GM15510 (cell line): ENCODE measurements around the gene ARHGAP29.

Source experiments
- POLR2A ChIP-seq: IDR thresholded peaks from 3 replicates; pipeline ENCODE4 v1.6.1; 2011; ENCODE audit warnings: borderline replicate concordance; ENCODE audit not compliant: insufficient read length; ENCODE audit errors: extremely low read depth

ARHGAP29 gene

DNA sequence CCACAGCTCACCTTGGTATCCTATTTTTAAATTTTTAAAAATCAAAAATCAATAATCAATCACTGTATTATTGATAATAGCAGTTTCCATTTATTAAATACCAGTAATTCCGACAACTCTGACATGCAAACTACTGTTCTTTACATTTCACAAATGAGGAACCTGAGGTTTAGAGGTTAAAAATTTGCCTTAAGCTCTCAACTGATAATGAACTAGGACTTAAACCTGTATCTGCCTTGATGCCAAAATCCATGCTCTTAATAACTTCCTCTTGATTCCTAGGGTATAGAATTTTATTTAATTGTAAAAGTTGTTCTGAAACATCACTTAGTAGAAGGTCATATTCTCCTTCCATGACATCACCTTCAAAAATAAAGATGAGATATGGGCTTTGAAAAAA is 5.6 kb downstream of the ARHGAP29 start:
- no peak for TF ChIP-seq POLR2A

GRCh38 chr1:94230920-94231319 is 6.5 kb downstream of the ARHGAP29 start:
- TF ChIP-seq POLR2A: no peak

DNA sequence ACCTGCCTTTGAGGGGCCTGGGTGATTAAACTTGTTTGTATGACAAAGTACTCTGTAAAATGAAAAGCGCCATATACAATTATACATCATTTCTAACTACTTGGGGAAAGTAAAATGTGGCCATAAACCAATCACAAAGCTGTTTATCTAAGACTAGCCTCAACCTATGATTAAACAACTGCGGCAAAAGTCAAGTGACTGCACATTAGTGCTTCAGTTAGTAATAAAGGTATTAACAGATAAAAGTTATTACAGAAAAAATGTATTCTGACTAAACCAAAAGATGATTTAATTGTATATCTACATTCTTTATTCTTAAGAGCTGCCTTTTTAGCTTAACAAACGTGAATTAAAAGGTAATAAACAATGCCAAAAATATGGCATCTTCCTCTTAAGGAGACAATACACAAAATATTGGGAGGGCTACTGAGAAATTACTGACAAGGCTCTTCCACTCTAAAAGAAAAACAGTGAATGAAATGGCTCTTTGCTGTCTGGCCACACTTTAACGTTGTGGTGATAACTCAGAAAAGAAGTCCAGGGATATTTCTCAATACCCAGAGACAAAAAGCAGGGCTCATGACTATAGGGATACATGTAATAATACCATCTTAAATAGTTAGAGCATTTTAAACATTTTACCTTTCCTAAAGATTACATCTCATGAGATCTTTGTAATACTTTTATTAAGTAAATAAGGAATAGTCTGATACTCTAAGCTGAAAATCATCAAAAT is 8.6 kb downstream of the ARHGAP29 start:
- TF ChIP-seq POLR2A: no peak

DNA sequence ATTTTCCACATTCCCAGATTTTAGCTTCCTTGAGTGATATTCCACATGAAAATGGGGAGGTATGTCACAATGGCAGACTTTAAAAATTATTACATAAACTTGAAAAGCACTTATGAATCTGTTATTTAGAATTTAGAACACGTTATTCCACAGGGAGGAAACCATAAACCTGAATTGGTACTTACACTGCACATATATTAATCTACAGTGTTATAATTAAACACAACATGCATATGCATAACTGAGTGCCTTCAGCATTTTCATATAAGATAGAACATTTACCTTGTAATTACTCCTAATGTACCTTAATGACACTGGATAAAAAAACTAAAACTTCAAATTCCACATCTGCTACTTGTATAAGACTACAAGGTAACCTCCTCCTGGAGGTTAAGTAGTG is 9.8 kb downstream of the ARHGAP29 start:
- no peak for TF ChIP-seq POLR2A

GRCh38 chr1:94225845-94226244 is 11.5 kb downstream of the ARHGAP29 start:
- TF ChIP-seq POLR2A: no peak

DNA sequence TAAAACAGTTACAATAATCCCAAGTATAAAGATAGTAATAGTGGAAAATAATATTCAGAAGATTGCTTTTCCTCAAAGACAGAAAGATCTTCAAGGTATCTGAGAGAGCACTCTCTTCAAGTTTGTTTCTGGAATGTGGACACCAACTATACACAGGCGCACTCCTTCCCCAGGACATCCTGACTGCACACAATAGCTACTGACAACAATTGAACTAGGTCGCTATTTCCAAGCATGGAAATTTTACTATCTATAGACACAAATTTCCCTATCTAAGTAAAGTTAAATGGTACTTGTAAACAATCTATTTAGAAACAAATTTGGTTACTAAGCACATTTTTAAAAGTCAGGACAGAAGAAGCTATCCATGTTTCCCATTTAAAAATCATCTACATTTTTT is 19.1 kb downstream of the ARHGAP29 start:
- TF ChIP-seq POLR2A: no peak

DNA sequence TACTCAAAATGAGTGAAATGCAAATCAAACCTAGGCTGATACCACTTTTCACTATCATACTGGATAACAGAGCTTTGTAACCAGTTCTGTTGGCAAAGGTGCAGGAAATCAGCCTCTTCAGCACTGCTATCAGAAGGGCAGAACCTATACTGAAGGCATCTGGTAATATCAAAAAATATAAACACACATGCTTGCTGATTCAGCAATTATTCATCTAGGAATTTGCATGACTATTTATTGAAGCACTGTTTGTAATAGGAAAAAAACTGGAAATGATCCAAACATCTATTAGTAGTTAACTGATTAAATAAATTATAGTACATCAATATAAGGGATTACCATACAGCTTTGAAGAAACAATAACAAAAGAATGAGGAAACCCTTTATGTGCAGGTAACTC is 21.4 kb downstream of the ARHGAP29 start:
- TF ChIP-seq POLR2A: no peak

DNA sequence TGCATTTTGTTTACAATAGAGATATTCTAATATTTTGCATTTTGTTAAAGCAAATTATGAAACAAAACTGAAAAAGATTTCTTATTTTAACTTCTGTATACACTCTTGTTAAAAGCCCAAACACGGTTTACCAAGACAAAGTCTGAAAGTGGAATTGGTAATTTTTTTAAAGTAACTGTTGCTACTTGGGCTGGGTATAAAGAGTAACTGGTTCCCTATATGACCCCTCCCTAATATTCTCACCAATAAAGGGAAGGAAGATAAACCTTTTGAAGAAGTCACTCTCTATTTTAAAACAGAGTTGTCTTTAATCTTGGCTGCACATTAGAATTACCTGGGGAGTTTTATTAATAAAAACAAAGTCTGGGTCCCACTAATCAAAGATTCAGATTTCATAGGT is 27.4 kb downstream of the ARHGAP29 start:
- TF ChIP-seq POLR2A: no peak

GRCh38 chr1:94209425-94209824 is 28.0 kb downstream of the ARHGAP29 start:
- TF ChIP-seq POLR2A: no peak

DNA sequence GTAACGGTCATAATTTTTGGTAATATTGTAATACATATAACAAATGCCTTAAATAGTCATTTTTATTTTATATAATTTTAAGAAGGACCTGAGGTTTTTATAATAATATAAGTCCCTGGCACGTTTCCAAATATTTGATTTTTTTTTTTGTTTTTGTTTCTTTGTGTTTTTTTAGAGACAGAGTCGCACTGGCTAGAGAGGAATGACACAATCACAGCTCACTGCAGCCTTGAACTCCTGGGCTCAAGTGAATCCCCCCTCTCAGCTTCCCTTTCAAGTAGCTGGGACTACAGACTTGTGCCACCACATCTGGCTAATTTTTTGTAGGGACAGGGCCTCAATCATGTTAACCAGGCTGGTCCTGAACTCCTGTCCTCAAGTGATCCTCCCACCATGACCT is 29.7 kb downstream of the ARHGAP29 start:
- no peak for TF ChIP-seq POLR2A

- no peak for TF ChIP-seq POLR2A
These were observed 31.7 kb downstream of the ARHGAP29 start for GRCh38 chr1:94205639-94206038.

DNA sequence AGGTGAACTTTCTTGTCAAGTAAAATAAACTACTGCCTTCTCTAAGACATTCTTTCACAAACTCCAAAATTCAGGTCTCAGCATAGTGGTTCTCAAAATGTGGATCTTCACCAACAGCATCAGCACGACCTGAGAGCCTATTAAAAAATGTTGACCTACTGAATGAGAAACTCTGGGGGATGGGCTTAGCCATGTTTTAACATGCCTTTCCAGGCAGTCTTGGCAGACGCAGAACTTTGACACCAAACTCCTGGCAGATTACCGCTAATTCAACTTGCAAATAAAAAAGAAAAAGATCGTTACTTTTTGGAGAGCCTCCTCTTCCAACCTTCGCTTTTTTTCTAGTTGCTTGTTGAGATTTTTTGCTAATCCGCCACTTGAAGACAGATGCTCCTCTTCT is 35.1 kb downstream of the ARHGAP29 start:
- no peak for TF ChIP-seq POLR2A

DNA sequence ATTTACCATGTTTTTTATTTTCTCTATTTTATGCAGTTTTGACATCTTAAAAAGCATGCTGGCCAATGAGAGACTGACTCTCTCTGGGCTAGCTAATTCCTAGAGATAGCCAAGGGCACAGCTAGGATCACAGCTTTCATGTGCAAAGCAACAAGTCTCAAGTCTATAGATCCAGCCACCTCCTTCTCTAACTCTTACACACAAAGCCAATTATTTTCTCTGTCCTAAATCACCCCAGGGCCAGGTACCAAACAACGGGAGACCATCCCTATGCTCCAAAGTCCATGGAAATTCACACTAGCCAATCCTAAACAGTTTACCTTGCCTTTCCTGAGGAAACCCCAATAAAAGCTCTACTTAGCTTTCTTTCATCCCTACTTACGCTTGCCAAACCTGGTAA is 38.0 kb downstream of the ARHGAP29 start:
- TF ChIP-seq POLR2A: no peak

DNA sequence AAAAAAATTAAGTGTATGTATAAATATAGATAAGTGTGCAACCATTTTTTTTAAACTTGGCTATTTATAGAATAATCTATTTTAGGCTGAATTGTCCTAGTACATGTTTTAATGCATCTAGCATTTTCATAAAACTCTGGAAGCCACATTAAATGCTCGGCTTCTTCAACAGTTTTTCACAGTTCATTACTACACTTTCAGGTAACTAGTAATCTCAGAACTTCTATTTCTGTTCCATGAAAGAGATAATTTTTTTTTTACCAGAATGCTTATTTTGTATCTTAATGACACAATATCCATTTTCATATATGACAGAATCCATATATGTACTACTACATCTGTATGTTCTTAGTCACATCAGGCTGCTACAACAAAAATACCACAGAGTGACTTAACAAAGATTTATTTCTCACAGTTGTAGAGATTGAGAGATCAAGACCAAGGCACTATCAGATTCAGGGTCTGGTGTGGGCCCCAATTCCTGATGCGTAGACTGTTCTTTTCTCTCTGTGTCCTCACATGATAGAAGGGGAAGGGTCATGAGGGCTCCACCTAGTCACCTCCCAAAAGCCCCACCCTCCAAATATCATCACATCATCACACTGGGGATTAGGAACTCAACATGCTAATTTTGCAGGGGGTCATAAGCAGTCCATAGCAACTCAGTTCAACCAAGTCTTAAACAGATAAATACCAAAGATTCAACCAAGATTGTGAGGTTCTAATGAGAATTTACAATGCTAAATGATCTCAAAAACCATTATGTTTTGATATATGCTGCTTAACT is 43.1 kb downstream of the ARHGAP29 start:
- TF ChIP-seq POLR2A: no peak

GRCh38 chr1:94193128-94193527 is 44.3 kb downstream of the ARHGAP29 start:
- TF ChIP-seq POLR2A: no peak

DNA sequence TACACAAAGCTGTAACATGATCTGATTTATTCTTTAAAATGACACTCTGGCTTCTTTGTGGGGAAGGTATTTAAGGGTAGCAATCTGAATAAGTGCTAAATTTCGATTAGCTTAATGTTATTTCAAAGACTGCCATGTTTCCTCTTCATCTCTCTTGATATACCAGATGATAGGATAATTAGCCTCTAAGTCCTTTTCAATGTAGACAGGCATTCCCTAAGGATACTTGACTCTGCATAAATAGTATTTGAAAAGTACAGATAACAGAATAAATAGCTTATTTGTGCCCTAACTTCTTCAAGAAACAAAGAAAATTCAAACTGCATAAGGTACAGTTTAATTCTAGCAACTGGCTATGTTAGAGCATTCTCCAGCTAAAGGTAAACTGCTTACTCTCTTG is 46.2 kb downstream of the ARHGAP29 start:
- TF ChIP-seq POLR2A: no peak
